Stimulated activated CD4-positive, alpha-beta T cell treated with anti-CD3 and anti-CD28 coated beads, Interleukin-1b, Interleukin-23, amount 100 ng/mL, for 4 hours (primary cell): ENCODE data around the gene HKDC1.
"Not testable (repeated sequence)": the region's sequence is repeated elsewhere in the genome, so short reads cannot be mapped to it uniquely, and the experiment has no call there.

Source experiments
- DNase-seq, 2 donors: peaks; one replicate each; pipeline ENCODE4 v3.0.0-alpha.2; 2020; ENCODE audit warnings: low read depth in 2 of 2

Gene HKDC1

GRCh38 chr10:69241575-69241974 lies 21.4 kb downstream of the HKDC1 start:
- no peak for DNase-seq

GRCh38 chr10:69242040-69242851 lies 22.1 kb downstream of the HKDC1 start:
- no peak for DNase-seq

GRCh38 chr10:69242852-69243212 lies 22.7 kb downstream of the HKDC1 start:
- no peak for DNase-seq

- DNase-seq: no peak
Observed at GRCh38 chr10:69243817-69244216, 23.7 kb downstream of the HKDC1 start.

GRCh38 chr10:69246036-69246435 lies 25.9 kb downstream of the HKDC1 start:
- no peak for DNase-seq

- no peak for DNase-seq
Observed at GRCh38 chr10:69246581-69247312, 26.6 kb downstream of the HKDC1 start.

DNA sequence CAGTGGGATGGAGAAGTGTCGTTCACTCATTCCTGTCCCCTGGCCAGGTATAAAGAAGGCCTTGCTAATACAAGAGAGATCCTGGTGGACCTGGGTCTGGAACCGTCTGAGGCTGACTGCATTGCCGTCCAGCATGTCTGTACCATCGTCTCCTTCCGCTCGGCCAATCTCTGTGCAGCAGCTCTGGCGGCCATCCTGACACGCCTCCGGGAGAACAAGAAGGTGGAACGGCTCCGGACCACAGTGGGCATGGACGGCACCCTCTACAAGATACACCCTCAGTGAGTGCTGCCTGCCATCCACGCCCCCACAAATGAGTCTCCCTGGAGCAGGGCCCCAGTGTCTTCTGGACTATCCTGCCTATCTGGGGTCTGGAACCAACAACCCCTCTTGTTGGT lies 27.2 kb downstream of the HKDC1 start:
- no peak for DNase-seq

GRCh38 chr10:69248117-69248730 lies 28.1 kb downstream of the HKDC1 start:
- DNase-seq: no peak

DNA sequence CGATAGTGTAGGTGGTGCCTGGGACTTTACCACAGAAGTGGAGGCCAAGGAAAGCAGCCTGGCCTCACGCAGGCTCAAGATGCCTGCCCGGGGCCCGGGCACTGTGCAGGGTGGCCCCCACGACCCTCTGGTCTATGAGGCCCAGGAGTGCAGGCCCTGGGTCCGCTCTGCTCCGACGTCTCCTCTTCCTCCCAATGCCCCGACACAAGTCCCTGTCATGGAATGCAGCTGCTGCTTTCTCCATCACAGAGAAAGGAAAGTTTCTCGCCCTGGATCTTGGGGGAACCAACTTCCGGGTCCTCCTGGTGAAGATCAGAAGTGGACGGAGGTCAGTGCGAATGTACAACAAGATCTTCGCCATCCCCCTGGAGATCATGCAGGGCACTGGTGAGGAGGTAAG lies 29.9 kb downstream of the HKDC1 start:
- DNase-seq: no peak

GRCh38 chr10:69251417-69251816 lies 31.3 kb downstream of the HKDC1 start:
- DNase-seq: not testable (repeated sequence)

- no peak for DNase-seq
Observed at GRCh38 chr10:69253171-69253570, 33.0 kb downstream of the HKDC1 start.

DNA sequence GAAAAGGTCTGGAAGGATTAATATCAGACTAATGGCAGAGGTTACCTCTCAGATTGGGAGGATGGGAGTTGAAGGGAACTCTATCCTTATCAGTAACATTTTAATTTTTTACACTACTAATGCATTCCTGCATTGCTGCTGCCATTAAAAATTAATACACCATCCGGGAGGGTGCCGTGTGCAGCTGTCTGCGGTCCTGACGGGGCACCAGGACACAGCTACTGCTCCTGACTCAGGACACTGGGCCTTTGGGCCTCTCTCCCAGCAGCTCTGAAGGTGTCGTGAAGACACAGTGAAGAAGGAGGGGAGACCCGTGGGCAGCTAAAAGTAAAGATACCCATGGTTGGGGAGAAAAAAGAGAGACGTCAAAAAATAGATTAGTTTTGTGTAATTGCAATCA lies 34.7 kb downstream of the HKDC1 start:
- DNase-seq: no peak

- DNase-seq: no peak
Observed at GRCh38 chr10:69259547-69260243, 39.6 kb downstream of the HKDC1 start.

DNA sequence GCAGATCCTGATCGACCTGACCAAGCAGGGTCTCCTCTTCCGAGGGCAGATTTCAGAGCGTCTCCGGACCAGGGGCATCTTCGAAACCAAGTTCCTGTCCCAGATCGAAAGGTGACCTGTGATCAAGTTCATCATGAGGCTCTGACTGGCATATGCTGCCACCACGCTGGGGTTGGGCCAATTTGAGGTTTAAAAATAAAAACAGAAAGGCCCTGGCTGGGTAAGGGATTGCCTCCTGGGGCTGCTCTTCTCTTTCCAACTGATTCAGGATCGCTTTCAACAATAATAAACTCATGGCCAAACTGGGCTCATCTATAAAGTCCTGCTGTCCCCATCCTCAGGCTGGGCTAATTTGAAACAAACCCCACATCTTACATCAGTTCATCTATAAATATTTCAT lies 41.1 kb downstream of the HKDC1 start:
- DNase-seq: no peak

DNA sequence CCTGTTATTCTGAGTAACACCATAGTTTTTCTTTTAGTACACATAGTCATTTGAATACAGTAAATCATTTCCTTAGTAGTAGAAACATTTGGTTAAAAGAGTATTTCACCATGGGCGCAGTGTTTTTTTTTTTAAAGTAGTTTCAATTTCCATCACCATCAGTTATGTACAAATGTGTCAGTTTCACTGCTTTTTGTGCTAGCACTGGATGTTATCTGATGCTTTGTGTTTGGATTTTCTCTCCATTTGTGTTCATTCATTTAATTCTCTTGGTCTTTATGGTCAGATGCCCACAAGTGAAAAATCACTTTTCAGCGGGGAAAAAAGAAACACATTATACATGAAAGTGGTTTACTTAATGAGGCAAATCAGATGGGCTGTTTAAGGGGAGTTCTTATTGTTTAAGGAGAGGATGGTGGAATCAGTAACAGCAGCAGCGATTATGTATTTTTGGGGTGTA lies 42.2 kb downstream of the HKDC1 start:
- no peak for DNase-seq

GRCh38 chr10:69265521-69265920 lies 45.4 kb downstream of the HKDC1 start:
- no peak for DNase-seq

GRCh38 chr10:69268761-69269416 lies 48.8 kb downstream of the HKDC1 start:
- DNase-seq: no peak

GRCh38 chr10:69269761-69270160 lies 49.6 kb downstream of the HKDC1 start:
- no peak for DNase-seq

GRCh38 chr10:69270990-69271389 lies 50.9 kb downstream of the HKDC1 start:
- DNase-seq: no peak

- no peak for DNase-seq
Observed at GRCh38 chr10:69272624-69273023, 52.5 kb downstream of the HKDC1 start.

DNA sequence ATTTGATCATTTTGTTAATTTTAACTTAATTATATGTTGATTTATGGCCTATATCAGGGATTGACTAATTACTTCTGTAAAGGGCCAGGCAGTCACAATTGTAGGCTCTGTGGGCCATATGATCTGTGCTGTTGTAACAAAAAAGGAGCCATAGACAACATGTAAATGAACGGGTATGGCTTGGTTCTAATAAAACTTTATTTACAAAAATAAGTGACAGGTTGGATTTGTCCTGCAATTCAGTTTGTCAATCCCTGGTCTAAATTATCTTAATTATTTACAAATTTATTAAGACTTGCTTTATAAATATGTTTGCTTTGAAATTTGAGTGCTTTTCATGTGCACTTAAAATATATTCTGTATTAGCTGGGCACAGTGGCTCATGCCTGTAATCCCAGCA lies 55.3 kb downstream of the HKDC1 start:
- no peak for DNase-seq

- DNase-seq: no peak
Observed at GRCh38 chr10:69276503-69276902, 56.4 kb downstream of the HKDC1 start.
